ENCODE measurements around the gene RBMS3.

GRCh38 chr3:29319262-29319661 is 38.4 kb downstream of the RBMS3 start:
- TF ChIP-seq CTCF (IDR thresholded peaks at IDR 0.05) (no peak), POLR2A (IDR thresholded peaks at IDR 0.05) (no peak), EP300 (IDR thresholded peaks at IDR 0.05) (no peak), POLR2AphosphoS5 (IDR thresholded peaks at IDR 0.05) (no peak)
